ENCODE results near the gene MSL2.
"Not testable (repeated sequence)": the region's sequence is repeated elsewhere in the genome, so short reads cannot be mapped to it uniquely, and the experiment has no call there.

The MSL2 gene

DNA sequence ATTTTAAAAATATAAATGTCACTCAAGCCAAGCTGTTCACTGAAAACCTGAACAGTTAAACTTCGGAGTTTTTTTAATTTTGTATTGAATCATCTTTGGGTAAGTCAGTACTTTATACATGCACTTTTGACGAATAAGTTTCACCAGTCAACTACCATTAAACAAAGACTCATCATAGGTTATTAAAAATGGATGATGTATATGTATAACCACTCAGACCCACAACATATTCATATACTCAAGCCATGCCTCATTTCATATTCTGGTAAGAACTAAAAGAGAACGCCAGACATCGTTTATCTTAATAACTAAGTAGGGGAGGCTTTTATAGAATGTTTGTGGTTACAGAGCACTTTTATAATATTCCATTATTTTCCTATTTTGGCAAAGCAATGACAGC is 18.3 kb downstream of the MSL2 start:
- no peak for DNase-seq (ENCODE audit: low read depth)
- TF ChIP-seq CTCF (IDR thresholded peaks at IDR 0.05; ENCODE audit: insufficient read depth, low read depth, low read length, missing control alignments): no peak
- H3K4me3 ChIP-seq (ENCODE audit: low read length): no peak overlapping the region

DNA sequence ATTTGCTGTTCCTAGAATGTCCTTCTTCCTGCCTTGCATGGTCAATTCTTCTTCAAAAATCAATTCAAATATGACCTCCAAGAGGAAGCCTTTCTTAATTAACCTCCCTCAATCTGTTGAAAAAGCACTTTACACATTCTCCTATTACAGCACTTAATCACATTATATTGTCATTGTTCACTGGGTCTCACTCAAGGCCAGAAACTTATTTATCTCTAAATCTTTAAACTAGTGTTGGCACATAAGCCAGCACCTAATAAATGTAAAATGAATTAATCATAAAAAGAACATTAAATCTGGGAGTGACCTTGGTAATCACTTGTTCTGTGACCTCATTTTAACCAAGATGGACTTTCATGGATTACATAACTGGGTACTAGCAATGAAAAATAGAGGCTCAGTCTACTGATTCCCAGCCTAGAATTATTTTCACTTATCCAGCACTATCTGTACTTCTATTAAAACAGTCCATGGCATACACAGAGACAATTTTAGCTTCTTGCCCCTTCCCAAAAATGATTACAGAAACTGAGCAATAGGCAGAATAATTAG is 22.1 kb downstream of the MSL2 start:
- DNase-seq (ENCODE audit: low read depth): no peak
- no peak overlapping the region for H3K4me3 ChIP-seq (ENCODE audit: low read length)
- TF ChIP-seq CTCF (IDR thresholded peaks at IDR 0.05; ENCODE audit: insufficient read depth, low read depth, low read length, missing control alignments): no peak

- no peak for TF ChIP-seq CTCF (IDR thresholded peaks at IDR 0.05; ENCODE audit: insufficient read depth, low read depth, low read length, missing control alignments)
- H3K4me3 ChIP-seq (ENCODE audit: low read length): no peak overlapping the region
- DNase-seq (ENCODE audit: low read depth): peak; percentile 87
These were observed 25.0 kb downstream of the MSL2 start for GRCh38 chr3:136171097-136171542.

GRCh38 chr3:136168236-136168635 is 27.9 kb downstream of the MSL2 start:
- DNase-seq (ENCODE audit: low read depth); H3K4me3 ChIP-seq (ENCODE audit: low read length): not testable (repeated sequence)

- no peak for TF ChIP-seq CTCF (IDR thresholded peaks at IDR 0.05; ENCODE audit: insufficient read depth, low read depth, low read length, missing control alignments)
- no peak overlapping the region for H3K4me3 ChIP-seq (ENCODE audit: low read length)
- no peak for DNase-seq (ENCODE audit: low read depth)
These were observed 29.6 kb downstream of the MSL2 start for GRCh38 chr3:136166507-136166906.

- not testable (repeated sequence) for DNase-seq (ENCODE audit: low read depth); H3K4me3 ChIP-seq (ENCODE audit: low read length)
These were observed 32.5 kb downstream of the MSL2 start for GRCh38 chr3:136163607-136164006.

GRCh38 chr3:136162322-136162721 is 33.8 kb downstream of the MSL2 start:
- TF ChIP-seq CTCF (IDR thresholded peaks at IDR 0.05; ENCODE audit: insufficient read depth, low read depth, low read length, missing control alignments): no peak
- no peak for DNase-seq (ENCODE audit: low read depth)

GRCh38 chr3:136161516-136161915 is 34.6 kb downstream of the MSL2 start:
- DNase-seq (ENCODE audit: low read depth): no peak
- TF ChIP-seq CTCF (IDR thresholded peaks at IDR 0.05; ENCODE audit: insufficient read depth, low read depth, low read length, missing control alignments): no peak
- no peak overlapping the region for H3K4me3 ChIP-seq (ENCODE audit: low read length)

More at GRCh38 chr3:136162322-136162721, 33.8 kb downstream of the MSL2 start:
- H3K4me3 ChIP-seq (ENCODE audit: low read length): no peak overlapping the region
